SK-N-SH (cell line): ENCODE results near the gene IRAK2. TPM values are rescaled to one million over a fixed set of nuclear protein-coding genes. Genes with fewer than 3 reads are reported as not detected.

Experiments used
- CTCF ChIA-PET: fragments of 300-600, 350-600 bp; formaldehyde crosslinking; extraction: SDS; loops from one replicate; lab custom pipeline; 2021; lab: Yijun Ruan, JAX
- POLR2A ChIA-PET: fragments of 350-600 bp; sonication (Branson Sonifier 250); formaldehyde crosslinking; extraction: SDS; loops from one replicate; lab custom pipeline; 2020; ENCODE audit warnings: antibody characterized with exemption, inconsistent platforms; lab: Yijun Ruan, JAX
- DNase-seq: peaks from one replicate; pipeline ENCODE4 v3.0.0; 2012
- H2AFZ ChIP-seq: fragments of 200-600 bp; sonication (generic); 2 replicates; pipeline ENCODE4 v1.8.1; 2016; ENCODE audit warnings: antibody characterized with exemption, mild to moderate bottlenecking, low read depth
- H3F3A ChIP-seq: fragments of 200-600 bp; sonication (generic); replicated peaks from 2 replicates; pipeline ENCODE3; 2016; ENCODE audit warnings: antibody characterized with exemption, mild to moderate bottlenecking; ENCODE audit not compliant: insufficient read depth
- H3K27ac ChIP-seq, 2 experiments: fragments of 200-500 bp in 1 of 2; fragments of 200-600 bp in 1 of 2; sonication (Bioruptor generic) in 1 of 2; sonication (generic), shearing (Covaris generic) in 1 of 2; 2 replicates each; pipeline versions ENCODE4 v1.5.1 to v1.6.1; 2014 to 2016; ENCODE audit warnings: low read depth in 2 of 2, inconsistent platforms in 1 of 2, low read length in 1 of 2, mild to moderate bottlenecking in 1 of 2, mixed read lengths in 1 of 2
- H3K27me3 ChIP-seq: fragments of 200-600 bp; sonication (generic), shearing (Covaris generic); 2 replicates; pipeline ENCODE4 v1.6.1; 2016; ENCODE audit warnings: mixed run types; ENCODE audit not compliant: insufficient read depth
- H3K36me3 ChIP-seq, 2 experiments: fragments of 200-500 bp in 1 of 2; fragments of 200-600 bp in 1 of 2; sonication (Bioruptor generic) in 1 of 2; sonication (generic) in 1 of 2; replicated peaks in 1 of 2; 2 replicates each; pipeline versions ENCODE3 to v1.5.1; 2014 to 2016; ENCODE audit warnings: low read length in 1 of 2, mild to moderate bottlenecking in 1 of 2; ENCODE audit not compliant: insufficient read depth in 2 of 2, control insufficient read depth in 1 of 2
- H3K4me1 ChIP-seq, 2 experiments: fragments of 200-500 bp in 1 of 2; fragments of 200-600 bp in 1 of 2; sonication (Bioruptor generic) in 1 of 2; sonication (generic), shearing (Covaris generic) in 1 of 2; 2 replicates each; pipeline versions ENCODE4 v1.5.1 to v1.6.1; 2014 to 2016; ENCODE audit warnings: low read depth in 1 of 2, low read length in 1 of 2, mixed run types in 1 of 2; ENCODE audit not compliant: insufficient read depth in 2 of 2, control insufficient read depth in 1 of 2
- H3K4me2 ChIP-seq: fragments of 200-600 bp; sonication (generic), shearing (Covaris generic); 2 replicates; pipeline ENCODE4 v1.6.1; 2017; ENCODE audit warnings: mixed run types
- H3K4me3 ChIP-seq, 2 experiments: fragments of 200-500 bp in 1 of 2; fragments of 200-600 bp in 1 of 2; sonication (Bioruptor generic) in 1 of 2; sonication (generic), shearing (Covaris generic) in 1 of 2; 2 replicates each; pipeline versions ENCODE4 v1.5.1 to v1.8.1; 2014 to 2016; ENCODE audit warnings: low read depth in 2 of 2, inconsistent platforms in 1 of 2, low read length in 1 of 2, mild to moderate bottlenecking in 1 of 2, mixed read lengths in 1 of 2, moderate library complexity in 1 of 2
- H3K79me2 ChIP-seq: fragments of 200-600 bp; sonication (generic); 2 replicates; pipeline ENCODE4 v1.8.1; 2017; ENCODE audit warnings: mild to moderate bottlenecking; ENCODE audit not compliant: insufficient read depth
- H3K9ac ChIP-seq: fragments of 200-600 bp; sonication (generic); 2 replicates; pipeline ENCODE4 v1.6.1; 2017; ENCODE audit warnings: mixed run types
- H3K9me2 ChIP-seq: fragments of 200-600 bp; sonication (generic); 2 replicates; pipeline ENCODE4 v1.6.1; 2017; ENCODE audit warnings: mixed run types
- H3K9me3 ChIP-seq: fragments of 200-600 bp; sonication (generic); 2 replicates; pipeline ENCODE4 v1.6.1; 2017; ENCODE audit warnings: mixed run types, mild to moderate bottlenecking, moderate library complexity
- H4K20me1 ChIP-seq: fragments of 200-600 bp; sonication (generic); 2 replicates; pipeline ENCODE4 v1.6.1; 2017; ENCODE audit warnings: mild to moderate bottlenecking, mixed run types; ENCODE audit not compliant: insufficient read depth
- CHD2 ChIP-seq: fragments of 150-350 bp; IDR thresholded peaks from 2 replicates; pipeline ENCODE4 v1.6.1; 2018; ENCODE audit warnings: low read length; ENCODE audit not compliant: partially characterized antibody
- MEF2A ChIP-seq: IDR thresholded peaks from 2 replicates; pipeline ENCODE4 v1.4.0; 2012; ENCODE audit warnings: low read depth, borderline replicate concordance
- MXI1 ChIP-seq: IDR thresholded peaks from 2 replicates; pipeline ENCODE4 v1.6.1; 2012; ENCODE audit warnings: mild to moderate bottlenecking, low read depth, low read length, improper control_type of control experiment
- NRF1 ChIP-seq: IDR thresholded peaks from 2 replicates; pipeline ENCODE4 v1.6.1; 2012; ENCODE audit warnings: low read depth, mild to moderate bottlenecking, low read length
- PBX3 ChIP-seq: IDR thresholded peaks from 2 replicates; pipeline ENCODE4; 2012
- RAD21 ChIP-seq: IDR thresholded peaks from 2 replicates; pipeline ENCODE4 v1.6.1; 2012; ENCODE audit warnings: mild to moderate bottlenecking, low read length
- RFX5 ChIP-seq: IDR thresholded peaks from 2 replicates; pipeline ENCODE4 v1.6.1; 2012; ENCODE audit warnings: mild to moderate bottlenecking, improper control_type of control experiment, low read length
- TAF1 ChIP-seq: IDR thresholded peaks from 2 replicates; pipeline ENCODE4 v1.6.1; 2012; ENCODE audit warnings: low read depth, mild to moderate bottlenecking, low read length, moderate library complexity, borderline replicate concordance
- TCF12 ChIP-seq: IDR thresholded peaks from 2 replicates; pipeline ENCODE4 v1.4.0; 2012
- TEAD4 ChIP-seq: IDR thresholded peaks from 2 replicates; pipeline ENCODE4 v1.4.0; 2012; ENCODE audit warnings: mild to moderate bottlenecking, borderline replicate concordance; ENCODE audit not compliant: insufficient read depth
- YY1 ChIP-seq: IDR thresholded peaks from 2 replicates; pipeline ENCODE4 v1.4.0; 2012; ENCODE audit warnings: low read depth, mild to moderate bottlenecking
- WGBS: methylation state at CpG from one replicate; pipeline ENCODE4 v1.1.6; 2017; ENCODE audit warnings: low lambda C conversion rate; 5-methylcytosine and 5-hydroxymethylcytosine counted together
- polyA plus RNA-seq, 3 experiments: library from polyadenylated mRNA; depleted of rRNA; stranded (reverse); fragments of >200 nt; gene quantifications; 2 replicates each; pipeline ENCODE4 v1.2.3, GENCODE V29; 2012
- TF ChIP-seq, protein P1 (sequence below): fragments of 150-350 bp; IDR thresholded peaks from 2 replicates; pipeline ENCODE4 v1.6.1; 2016; ENCODE audit warnings: mild to moderate bottlenecking, low read depth, low read length

Gene IRAK2
- polyA plus RNA-seq, 1 of the 3 experiments (the other 2 are of a cell fraction): 7.7 TPM

DNA sequence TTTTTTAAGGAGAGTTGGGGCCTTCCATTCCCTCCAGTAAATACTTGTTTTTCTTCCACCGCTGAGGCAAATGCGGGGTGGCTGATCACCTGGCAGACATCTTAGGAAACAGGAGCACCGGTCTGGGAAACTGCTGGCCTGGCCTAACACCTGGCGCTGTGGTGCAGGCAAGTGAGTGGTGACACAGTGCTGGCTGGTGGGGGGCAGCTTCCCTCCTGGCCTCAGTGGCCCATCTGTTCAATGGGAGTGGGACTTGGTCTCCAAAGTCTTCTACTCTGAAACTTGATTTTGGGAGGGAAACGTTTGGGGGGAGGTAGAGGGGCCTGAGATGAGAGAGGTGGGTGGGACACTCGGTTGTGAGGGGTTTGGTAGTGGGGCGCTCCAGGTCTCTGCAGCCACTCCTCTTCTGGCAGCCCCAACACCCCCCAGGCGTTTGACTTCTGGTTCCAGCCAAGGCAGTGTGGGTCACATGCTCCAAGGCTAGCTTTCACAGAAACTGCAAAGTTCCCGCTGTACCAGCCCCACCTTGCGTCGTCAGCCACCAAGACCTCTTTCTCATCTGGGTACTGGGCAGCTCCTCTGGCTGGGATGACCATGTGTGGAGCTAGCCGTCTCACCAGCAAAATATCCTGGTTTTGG is 123.3 kb downstream of the IRAK2 start:
- Histone ChIP-seq H4K20me1 (no peaks in the 10 kb centered on the region), H3K4me3 (no peak overlapping the region), H3K9me3 (no peaks in the 10 kb centered on the region), H3K27ac (no peak overlapping the region), H3F3A (peaks cover 4% of the 10 kb centered on the region), H3K4me1 (peaks cover 6 to 14% of the 10 kb centered on the region in 2 experiments; a peak in 2 of 4 replicates), H2AFZ (no peak overlapping the region), H3K9ac (no peak overlapping the region), H3K27me3 (no peaks in the 10 kb centered on the region), H3K9me2 (no peaks in the 10 kb centered on the region), H3K4me2 (no peak overlapping the region), H3K36me3 (peaks cover 17 to 26% of the 10 kb centered on the region in 2 experiments), H3K79me2 (no peaks in the 10 kb centered on the region)
- 91% methylated on average over 12 of the region's 12 CpGs for WGBS
- DNase-seq: no peak
- CTCF ChIA-PET: interaction anchor here (1.0 to 2.2 kb wide), 12 partner anchors 12 to 555 kb away, joined by 3 to 7 read pairs (median 4); no protein-coding TSS in a partner anchor
- POLR2A ChIA-PET: interaction anchor here (1.0 kb wide), 1 partner anchor 8 kb away, joined by 3 read pairs; no protein-coding TSS in a partner anchor
- TF ChIP-seq YY1 (no peak), MXI1 (no peak), PBX3 (no peak), TCF12 (no peak), NRF1 (no peak), RAD21 (no peak), MEF2A (no peak)
- TF ChIP-seq, protein P1, sequence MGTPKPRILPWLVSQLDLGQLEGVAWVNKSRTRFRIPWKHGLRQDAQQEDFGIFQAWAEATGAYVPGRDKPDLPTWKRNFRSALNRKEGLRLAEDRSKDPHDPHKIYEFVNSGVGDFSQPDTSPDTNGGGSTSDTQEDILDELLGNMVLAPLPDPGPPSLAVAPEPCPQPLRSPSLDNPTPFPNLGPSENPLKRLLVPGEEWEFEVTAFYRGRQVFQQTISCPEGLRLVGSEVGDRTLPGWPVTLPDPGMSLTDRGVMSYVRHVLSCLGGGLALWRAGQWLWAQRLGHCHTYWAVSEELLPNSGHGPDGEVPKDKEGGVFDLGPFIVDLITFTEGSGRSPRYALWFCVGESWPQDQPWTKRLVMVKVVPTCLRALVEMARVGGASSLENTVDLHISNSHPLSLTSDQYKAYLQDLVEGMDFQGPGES: no peak
- TF ChIP-seq, all 33 proteins: peak for 0

DNA sequence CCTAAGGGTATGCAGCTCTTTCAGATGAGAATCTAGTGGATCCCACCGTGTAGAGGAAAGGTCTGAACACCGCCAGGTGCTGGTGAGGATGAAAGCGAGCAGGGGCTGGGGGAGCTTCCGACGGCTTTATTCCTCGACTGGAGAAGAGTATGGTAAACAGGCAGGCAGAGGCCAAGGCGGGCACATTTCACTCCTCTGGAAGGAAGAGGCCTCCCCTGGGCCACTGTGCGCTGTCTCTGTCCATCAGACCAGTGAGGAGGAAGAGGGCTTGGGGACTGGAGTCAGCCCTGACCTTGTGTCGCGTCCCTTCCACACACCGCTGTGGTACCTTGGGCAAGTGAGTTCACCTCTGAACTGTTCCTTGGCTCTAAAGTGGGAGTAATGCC is 123.8 kb downstream of the IRAK2 start:
- Histone ChIP-seq H3K9me3 (no peaks in the 10 kb centered on the region), H3K36me3 (peaks cover 12 to 26% of the 10 kb centered on the region in 2 experiments), H3K27me3 (no peaks in the 10 kb centered on the region), H3K4me2 (no peak overlapping the region), H3K27ac (no peak overlapping the region), H3F3A (peaks cover 4% of the 10 kb centered on the region), H3K9ac (no peak overlapping the region), H3K4me3 (no peak overlapping the region), H4K20me1 (no peaks in the 10 kb centered on the region), H3K4me1 (peaks cover 6 to 10% of the 10 kb centered on the region in 2 experiments; a peak in 2 of 4 replicates), H2AFZ (no peak overlapping the region), H3K9me2 (no peaks in the 10 kb centered on the region), H3K79me2 (no peaks in the 10 kb centered on the region)
- WGBS: 86% methylated on average over 11 of the region's 11 CpGs
- ChIA-PET CTCF (interaction anchor here (1.0 kb wide), 1 partner anchor 450 kb away, joined by 3 read pairs; no protein-coding TSS in a partner anchor), POLR2A (interaction anchor here (1.0 kb wide), 1 partner anchor 8 kb away, joined by 3 read pairs; no protein-coding TSS in a partner anchor)
- no peak for DNase-seq
- no peak for TF ChIP-seq RFX5
- TF ChIP-seq CHD2: no peak
- TF ChIP-seq TAF1: no peak
- TF ChIP-seq TEAD4: no peak
